GM21529 (cell line): ENCODE measurements around the gene IRS2.

ENCODE experiments used
- ATAC-seq: cut with Tn5 transposase; IDR thresholded peaks from one replicate; pipeline ENCODE4 v1.9.1; 2021; ENCODE audit not compliant: unreplicated experiment

IRS2 gene

GRCh38 chr13:109781384-109782065 lies 4.9 kb downstream of the IRS2 start:
- no peak for ATAC-seq

DNA sequence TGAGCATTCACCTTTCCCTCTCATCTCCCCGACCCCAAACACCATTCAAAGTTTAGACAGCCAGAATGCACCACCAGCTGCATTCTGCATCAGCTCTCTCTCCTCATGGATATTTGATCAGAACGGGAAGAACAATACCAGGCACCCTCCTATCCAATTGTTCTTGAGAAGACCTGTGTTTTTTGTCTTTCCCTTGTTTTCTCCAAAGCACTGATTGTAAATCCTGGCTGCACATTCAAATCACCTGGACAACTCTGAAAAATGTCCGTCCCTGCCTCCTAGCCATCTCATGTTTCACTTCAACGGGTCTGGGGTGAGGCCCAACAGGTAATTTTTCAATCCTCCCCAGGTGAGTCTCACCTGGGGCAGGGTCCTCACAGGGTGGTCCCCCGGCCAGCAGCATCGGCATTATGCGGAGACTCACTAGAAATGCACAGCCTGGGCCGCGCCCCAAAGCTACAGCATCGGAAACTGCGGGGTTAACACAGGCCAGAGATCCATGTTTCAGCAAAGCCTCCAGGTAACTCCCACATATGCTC lies 5.5 kb downstream of the IRS2 start:
- ATAC-seq, result no peak

DNA sequence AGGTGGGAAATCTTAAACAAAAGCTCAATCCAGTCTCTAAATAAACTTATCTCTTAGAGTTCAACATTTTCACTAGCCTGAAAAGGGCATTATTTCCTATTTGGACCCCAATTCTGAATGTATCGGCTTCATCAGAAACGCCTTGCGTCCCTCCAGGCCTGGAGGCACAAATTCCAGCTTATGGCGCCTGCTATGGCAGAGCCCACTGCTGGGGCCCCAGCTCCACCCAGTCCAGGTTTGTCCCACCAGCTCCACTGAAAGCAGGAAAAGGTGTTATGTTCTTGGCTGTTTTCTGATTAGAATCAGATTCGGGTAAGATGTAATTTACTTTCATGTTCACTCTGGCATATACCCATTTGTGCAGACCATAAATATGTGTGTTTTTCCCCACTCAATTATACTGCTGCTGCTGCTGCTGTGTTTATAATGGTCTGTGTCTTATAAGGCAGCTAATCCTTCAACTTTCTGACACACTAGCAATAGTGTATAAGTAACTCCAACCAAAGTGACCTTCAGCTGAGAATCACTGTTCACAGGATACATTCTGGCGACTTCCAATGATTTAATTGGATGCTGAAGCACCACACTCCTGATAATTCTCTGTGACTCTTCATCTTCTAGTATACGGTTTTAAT lies 6.4 kb downstream of the IRS2 start:
- no peak for ATAC-seq

DNA sequence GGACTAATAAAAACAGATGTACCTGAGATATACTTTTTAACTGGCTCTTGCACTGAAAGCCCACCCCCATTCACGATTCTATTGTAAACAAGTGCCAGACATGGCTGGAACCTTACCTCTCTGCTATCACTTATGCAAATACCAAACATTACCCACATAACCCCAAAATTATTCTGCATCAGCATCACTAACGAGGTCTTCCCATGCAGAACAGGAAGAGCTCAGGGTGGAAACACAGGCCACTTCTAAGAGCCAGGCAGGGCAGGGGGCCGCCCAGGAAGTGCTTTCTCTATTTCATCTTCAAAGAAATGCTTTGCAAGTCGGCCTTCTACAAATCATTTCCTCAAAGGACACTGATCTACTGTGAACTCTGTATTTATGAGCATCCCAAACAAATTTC lies 7.3 kb downstream of the IRS2 start:
- ATAC-seq, result no peak

GRCh38 chr13:109778102-109778542 lies 8.3 kb downstream of the IRS2 start:
- no peak for ATAC-seq

- no peak for ATAC-seq
Measured at GRCh38 chr13:109776575-109776974, 9.8 kb downstream of the IRS2 start.

DNA sequence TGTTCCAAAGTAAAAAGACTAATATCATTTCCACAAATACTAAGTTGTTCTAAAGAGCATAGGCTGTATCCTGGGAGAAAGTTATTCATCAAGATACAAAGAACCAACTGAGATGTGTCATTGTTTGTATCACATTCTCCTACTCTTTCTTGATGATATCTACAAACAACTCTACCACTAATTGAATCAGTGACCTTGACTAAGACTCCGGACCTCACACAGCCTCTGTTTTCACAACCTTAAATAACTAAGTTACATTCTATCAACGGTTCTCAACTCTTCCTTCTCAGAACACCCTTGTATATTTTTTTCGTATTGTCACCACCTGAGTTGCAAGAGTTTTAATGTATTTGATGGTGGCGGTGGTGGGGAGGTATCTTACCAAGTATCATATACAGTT lies 12.6 kb downstream of the IRS2 start:
- ATAC-seq, result no peak

DNA sequence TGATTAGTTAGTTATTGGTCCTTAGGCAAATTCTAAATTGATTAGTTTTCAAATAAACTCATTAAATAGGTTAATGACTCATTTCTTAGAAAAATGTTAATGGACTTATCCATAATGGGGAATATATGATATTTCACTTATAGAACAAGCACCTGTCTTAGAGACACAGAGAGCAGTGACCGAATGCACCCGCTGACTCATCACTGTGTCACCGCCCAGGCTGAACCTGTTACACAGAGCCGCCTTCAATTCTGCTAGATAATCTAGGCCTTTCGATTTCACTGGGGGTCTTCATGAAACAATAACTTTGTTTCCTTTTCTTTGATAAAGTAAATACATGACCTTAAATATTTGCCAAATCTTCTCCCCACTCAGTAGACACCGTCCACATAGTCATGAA lies 13.1 kb downstream of the IRS2 start:
- no peak for ATAC-seq

DNA sequence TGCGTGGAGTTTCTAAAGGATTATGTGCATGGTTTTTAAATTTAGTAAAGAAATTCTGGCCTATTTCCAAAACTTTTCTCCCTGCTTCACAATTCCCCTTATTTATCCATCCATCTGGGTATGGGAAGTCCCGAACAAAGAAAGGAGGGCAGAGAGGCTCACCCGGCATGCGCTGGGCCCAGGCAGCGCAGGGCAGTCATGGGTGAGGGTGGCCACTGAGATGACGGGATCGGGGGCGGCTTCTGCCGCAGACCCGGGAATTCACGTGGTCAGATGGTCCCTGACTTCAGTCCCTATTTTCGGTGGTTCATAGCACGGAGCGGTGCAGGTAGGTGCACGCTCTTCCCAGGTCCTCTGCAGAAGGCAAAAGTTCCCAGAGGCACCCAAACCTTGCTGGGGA lies 14.5 kb downstream of the IRS2 start:
- no peak for ATAC-seq

GRCh38 chr13:109770436-109770835 lies 15.9 kb downstream of the IRS2 start:
- no peak for ATAC-seq

- ATAC-seq, result no peak
Measured at GRCh38 chr13:109769921-109770320, 16.5 kb downstream of the IRS2 start.

GRCh38 chr13:109769275-109769674 lies 17.1 kb downstream of the IRS2 start:
- no peak for ATAC-seq

DNA sequence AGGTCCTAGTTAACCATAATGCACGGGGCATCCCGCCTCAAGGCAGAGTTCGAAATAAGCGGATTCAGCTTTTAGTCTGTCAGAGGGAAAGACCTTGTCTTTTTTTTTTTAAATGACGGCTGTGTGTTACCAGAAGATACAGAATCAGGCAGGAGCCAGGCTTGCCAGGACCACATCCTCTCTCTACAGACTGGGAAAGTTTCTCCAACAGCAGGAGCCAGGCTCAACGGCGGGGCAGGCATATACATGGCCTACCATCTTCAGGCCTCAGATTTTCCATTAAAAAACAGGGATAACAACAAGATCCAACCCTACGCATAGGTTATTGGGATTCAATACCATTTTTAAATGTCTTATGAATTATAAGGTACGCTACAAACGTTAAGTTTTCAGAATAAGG lies 17.8 kb downstream of the IRS2 start:
- ATAC-seq, result no peak

DNA sequence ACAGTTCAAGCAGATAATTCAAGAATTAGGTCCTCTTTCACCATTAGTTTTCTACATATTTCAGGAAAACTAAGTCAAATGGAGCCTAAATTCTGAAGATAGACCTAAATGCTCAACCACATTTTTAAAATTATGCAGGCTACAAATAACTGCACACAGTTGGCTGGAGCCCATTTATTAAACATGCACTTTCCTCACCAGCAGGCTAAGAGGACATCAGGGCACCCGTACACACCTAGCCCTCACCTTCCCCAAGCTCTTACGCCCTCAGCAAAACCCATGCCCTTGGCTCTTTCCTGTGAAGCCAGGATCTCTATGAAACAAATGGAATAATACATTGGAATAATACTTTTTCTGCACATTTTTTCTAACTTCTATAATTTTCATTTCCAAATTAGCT lies 18.2 kb downstream of the IRS2 start:
- no peak for ATAC-seq

DNA sequence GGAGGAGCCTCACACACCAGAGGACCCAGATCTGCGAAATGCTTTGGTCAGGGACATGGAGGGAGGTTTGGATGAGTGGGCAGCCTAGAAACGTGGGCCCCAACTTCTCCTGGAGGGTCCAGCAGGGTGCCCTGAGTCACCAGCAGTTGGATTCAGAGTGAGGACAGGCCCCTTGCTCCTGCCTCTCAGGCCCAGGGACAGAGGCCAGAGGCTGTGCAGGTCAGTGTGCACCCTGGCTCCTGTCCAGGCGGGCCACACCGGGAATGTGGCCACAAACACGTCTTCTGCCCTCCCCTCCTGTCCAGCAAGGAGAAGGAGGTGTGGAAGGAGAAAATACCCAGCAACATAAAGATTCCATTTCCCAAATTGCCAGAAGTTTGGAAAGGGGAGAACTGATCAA lies 19.4 kb downstream of the IRS2 start:
- ATAC-seq, result no peak

- no peak for ATAC-seq
Measured at GRCh38 chr13:109764470-109765291, 21.7 kb downstream of the IRS2 start.

- no peak for ATAC-seq
Measured at GRCh38 chr13:109764045-109764444, 22.3 kb downstream of the IRS2 start.

DNA sequence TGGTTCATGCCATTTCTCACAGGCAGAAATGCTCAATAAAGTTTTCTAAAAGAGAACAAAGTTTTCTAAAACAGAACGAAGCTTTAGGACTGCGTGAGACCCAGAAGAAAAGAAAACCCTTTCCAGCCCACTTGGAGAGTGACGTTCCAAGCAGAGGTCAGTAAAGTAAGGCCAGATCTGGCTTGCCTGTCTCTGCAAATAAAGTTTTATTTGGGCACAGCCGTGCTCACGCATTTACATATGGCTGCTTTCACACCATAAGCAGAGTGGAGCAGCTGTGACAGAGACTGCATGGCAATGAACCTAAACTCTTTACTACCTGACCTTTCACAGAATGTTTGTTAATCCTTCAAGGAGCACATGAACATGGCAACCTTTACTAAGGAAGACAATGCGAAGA lies 23.6 kb downstream of the IRS2 start:
- ATAC-seq, result no peak

DNA sequence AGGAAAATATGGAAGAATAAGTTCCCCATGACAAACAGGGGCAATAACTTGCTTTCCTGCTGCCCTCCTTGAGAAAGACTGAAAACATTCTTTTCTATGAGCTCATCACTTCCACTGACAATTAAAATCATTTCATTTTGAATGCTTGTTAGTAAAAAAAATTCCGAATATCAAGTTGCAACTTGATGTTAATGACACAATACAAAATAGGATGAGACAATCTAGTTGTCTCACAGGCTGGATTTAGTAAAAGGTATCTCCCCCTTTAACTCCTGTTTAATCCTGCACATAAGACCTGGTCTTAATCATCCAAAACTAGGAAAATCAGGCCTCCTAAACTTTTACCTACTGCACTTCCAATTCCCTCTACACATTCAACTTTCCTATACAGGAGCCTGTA lies 24.7 kb downstream of the IRS2 start:
- no peak for ATAC-seq

DNA sequence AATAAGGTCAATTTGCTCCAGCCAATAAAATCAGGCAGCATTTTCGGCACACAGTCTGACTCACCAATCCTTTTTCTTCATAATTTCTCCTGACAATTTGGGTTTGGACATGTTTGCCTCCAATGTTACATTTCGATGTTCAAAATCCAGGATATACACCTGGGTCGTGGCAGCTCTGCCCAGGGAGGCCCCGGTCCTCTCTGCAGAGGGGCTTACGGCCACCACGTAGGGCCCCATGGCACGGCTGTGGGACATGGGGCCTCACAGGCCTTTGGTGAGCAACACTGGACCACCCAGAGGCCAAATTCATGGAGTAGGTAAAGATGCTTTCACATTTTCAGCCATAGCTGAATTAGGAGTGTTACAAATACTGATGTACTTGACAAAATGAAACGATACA lies 25.4 kb downstream of the IRS2 start:
- no peak for ATAC-seq

DNA sequence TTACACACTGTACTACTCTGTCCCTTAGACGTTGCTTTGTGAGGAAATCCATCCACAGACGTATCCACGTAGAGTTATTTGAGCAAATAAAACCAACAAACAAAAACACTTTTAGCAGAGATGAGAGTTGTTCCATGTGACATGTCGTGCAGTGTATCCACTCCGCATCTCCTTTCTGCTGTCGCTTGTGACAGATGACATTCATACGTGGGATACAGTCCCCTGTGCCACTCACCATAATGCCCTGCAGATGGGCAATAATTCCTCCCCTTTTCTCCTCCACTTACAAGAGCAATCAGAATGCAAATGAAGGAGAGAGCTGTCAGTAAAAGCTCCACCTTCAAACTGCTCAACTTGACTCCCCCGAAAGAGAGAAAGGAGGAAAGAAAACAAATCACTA lies 26.0 kb downstream of the IRS2 start:
- ATAC-seq, result no peak

DNA sequence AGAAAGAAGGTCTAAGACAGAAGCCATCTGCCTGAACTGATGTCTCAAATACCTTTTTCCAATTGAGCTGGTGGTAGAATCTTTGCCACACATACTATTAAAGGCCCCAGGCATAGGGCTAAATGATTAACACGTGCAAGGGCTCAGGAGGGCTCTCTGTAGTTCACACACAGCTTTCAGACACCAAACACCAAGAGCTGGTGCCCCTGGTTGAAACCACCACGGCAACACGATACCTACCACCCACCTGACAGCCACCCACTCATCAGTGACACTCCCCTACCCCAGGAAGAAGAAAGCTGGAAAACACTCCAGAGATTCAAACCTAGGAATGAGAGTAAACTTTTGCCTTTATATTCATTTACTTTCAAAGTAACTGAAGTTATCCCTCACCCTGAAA lies 26.8 kb downstream of the IRS2 start:
- no peak for ATAC-seq
